Astrocyte of the cerebellum (primary cell): ENCODE data around the gene ANGEL1.

ENCODE experiments used
- DNase-seq: peaks from one replicate; pipeline ENCODE4 v3.0.0-alpha.2; 2011; ENCODE audit warnings: low read depth
- H3K4me3 ChIP-seq: 2 replicates; pipeline ENCODE4 v1.5.1; 2011; ENCODE audit warnings: mild to moderate bottlenecking, low read depth, low read length, moderate library complexity
- in situ Hi-C: cut with HindIII; loops from 2 replicates; pipeline ENCODE4 v1.10.0; 2017; ENCODE audit warnings: low sequenced_read_pairs
- TF ChIP-seq, protein P1 (sequence below): IDR thresholded peaks from 2 replicates; pipeline ENCODE4 v1.5.1; 2012; ENCODE audit warnings: low read length, low read depth, moderate library complexity, mild to moderate bottlenecking; ENCODE audit errors: missing control alignments

The ANGEL1 gene

DNA sequence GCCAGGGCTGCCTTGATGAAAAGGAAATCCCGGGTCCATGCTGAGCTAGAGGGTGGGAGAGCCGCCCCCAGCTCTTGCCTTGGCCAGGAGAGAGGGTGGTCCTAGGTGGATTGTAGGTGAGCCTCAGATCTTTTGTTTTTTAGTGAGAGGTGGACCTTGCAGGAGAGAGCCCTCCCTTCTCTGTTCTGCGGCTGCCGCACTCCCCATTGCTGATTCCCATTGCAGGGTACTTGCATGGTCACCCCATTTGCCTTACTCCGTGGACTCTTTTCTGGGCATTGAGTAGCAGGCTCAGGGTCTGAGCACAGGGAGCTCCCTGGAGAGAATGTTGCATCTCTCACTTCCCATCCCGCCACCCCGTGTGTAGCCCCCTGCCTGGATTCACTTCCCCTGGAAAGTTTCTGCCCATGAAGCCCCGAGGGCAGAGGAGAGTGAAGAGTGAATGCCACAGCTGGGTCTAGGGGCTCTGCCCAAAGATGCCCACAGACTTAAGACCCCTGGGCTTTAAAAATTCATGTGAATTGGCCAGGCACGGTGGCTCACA is 41.2 kb downstream of the ANGEL1 start:
- DNase-seq, result no peak
- in situ Hi-C loops, result no loop called here
- TF ChIP-seq, protein P1, sequence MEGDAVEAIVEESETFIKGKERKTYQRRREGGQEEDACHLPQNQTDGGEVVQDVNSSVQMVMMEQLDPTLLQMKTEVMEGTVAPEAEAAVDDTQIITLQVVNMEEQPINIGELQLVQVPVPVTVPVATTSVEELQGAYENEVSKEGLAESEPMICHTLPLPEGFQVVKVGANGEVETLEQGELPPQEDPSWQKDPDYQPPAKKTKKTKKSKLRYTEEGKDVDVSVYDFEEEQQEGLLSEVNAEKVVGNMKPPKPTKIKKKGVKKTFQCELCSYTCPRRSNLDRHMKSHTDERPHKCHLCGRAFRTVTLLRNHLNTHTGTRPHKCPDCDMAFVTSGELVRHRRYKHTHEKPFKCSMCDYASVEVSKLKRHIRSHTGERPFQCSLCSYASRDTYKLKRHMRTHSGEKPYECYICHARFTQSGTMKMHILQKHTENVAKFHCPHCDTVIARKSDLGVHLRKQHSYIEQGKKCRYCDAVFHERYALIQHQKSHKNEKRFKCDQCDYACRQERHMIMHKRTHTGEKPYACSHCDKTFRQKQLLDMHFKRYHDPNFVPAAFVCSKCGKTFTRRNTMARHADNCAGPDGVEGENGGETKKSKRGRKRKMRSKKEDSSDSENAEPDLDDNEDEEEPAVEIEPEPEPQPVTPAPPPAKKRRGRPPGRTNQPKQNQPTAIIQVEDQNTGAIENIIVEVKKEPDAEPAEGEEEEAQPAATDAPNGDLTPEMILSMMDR, result no peak

DNA sequence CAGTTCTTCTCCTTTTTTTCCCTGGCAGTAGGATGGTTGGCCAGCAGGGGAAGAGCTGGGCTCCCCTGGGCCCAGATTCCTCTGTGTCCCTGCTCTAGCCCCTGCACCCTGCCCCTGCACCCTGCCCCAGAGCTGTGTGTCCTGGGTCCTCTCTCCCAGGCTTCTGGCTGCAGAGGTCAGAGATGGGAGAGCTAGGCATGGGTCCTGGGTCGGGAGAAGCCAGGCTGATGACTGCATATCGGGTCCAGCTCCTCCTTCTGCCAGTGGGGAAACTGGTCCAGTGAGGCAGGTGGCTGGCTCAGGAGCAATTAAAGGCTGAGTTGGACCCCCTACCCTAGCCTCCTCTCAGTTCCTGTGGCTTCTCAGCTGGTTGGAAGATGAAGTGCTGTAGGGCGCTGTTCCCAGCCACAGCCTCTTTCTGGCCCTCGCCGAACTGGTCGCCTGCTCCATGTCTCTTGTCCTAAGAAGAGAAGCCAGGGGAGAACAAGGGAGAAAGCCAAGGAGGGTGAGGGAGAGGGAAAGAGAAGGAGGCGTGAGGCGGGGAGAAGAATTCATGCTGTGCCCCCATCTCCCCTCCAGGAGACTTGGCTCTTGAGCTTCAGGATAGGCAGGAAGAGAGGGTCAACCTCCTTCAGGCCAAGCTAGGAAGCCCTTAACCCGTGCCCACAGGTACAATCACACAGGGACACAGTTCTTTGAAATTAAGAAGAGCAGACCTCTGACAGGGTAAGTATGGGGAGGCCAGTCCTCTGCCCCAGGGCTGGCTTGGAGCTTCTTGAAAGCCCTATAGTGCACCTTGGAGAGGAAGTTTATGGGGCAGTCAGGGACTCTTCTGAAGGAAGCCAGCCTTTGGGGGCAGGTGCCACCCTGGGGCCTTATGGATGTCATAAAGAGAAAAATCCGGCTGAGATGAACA is 41.9 kb downstream of the ANGEL1 start:
- H3K4me3 ChIP-seq, result no peak overlapping the region
- in situ Hi-C loops, result no loop called here
- TF ChIP-seq, protein P1, result no peak
- DNase-seq, result no peak

More for the DNA sequence above, 41.2 kb downstream of the ANGEL1 start:
- no peak overlapping the region for H3K4me3 ChIP-seq

DNA sequence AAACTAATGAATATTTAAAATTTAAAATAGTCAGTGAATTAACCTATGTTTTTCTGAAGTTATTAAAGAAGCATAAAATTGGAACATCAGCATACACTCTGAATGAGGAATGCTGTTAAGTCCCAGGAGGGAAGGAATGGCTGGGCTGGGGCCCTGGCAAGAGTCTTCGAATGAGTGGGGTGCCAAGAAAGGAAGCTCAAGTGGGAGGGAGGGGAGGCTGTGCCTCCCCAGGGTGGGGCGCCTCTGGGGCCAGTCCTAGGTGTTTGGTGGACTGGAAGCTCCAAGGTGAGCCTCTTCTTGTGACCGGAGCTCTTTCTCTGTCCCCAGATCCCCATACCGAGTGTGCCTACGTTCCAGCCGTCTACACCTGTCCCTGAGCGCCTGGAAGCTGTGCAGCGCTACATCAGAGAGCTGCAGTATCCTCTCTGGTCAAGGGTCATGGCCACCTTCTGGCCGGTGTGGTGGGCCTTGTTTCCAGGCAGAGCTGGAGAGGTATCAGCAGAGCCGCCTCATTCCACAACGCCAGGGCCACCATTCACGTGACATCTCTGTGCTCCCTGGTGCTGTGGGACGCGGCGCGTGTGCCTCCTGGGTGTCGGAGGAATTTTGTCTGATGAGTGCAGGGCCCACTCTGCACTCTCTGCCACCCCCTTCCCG is 42.9 kb downstream of the ANGEL1 start:
- DNase-seq, result no peak
- TF ChIP-seq, protein P1, result no peak
- H3K4me3 ChIP-seq, result no peak overlapping the region
- in situ Hi-C loops, result no loop called here

DNA sequence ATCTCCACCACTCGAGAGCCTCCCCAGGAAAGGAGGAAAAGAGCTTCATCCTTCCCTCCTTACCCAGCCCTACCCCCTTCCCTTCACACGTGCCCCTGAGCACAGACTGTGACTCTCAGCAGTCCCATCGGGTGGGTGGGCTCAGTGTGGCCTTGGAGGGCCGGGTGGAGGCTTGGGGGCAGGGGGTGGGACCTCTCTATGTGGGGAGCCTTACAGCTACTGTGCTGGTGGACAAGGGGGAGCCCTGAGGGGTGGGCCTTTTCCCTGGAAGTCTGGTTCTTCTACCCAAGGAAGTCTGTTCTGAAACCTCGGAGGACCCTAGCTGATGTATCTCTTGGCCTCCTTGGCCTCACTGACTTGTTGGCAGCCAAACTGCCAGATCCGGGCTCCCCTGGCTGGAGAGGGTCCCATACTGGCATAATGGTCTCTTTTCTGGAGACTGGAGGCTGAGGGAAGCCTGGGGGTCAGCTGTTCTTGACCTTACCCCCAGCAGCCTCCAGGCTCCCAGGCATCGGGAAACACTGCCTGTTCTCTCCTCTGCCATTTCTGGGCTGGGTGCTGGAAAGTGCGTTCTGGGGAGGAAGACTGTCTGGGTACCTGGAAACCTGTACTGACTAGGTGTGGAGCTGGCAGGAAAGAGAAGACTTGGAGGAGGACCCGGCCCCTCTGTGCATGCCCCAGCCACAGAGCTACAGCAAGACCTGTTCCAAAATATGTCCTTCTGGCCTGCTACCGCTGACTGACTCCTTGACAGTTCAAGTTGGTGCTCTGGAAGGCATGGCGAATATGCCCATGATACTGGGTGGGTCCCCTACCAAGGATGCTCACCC is 43.8 kb downstream of the ANGEL1 start:
- DNase-seq, result no peak
- in situ Hi-C loops, result no loop called here
- no peak overlapping the region for H3K4me3 ChIP-seq
- TF ChIP-seq, protein P1, result no peak

DNA sequence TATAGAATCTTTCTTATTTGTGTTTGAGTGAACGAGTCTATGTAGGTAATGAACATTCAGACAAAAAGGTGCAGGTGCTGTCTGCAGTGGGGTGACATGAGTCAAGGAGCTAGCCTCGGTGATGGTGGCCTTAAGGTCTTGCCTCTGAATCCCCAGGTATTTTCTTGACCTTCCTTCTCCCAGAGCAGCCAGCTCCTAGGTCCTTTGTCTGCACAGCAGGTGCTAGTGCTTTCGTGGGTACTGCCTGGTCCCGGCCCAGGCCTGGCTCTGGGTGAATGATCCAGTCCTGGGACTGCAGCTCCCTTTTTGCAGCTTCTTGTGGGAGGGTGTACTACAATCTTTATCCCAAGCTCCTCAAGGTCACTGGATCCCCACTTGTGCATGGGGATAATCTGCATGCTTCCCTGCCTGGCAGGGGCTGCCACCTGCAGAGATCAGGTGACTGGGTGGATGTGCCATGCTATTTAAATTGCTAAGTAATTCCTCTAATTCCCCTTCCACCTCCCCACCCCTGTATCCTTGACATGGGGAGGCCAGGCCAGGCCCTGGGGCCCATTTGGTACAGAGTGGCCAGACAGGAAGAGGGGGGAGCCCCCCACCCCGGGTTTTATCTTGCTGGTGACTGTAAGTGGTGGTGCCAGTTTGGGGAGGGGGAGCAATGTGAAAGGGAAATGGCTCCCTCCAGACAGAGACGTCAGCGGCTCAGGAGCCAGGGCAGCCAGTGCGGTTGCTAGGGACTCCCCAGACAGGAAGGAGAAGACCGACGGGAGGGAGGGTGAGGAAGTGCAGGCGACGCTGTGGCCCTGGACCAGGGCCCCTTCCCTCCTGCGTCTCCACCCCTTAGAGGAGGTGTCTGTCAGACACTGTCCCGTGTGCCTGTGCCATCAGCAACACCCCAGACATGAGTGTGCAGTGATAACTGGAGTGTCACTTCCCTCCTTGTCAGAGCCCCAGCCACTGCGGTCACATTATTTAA is 44.7 kb downstream of the ANGEL1 start:
- in situ Hi-C loops, result no loop called here
- DNase-seq, result no peak
- no peak overlapping the region for H3K4me3 ChIP-seq
- TF ChIP-seq, protein P1, result no peak
